HuH-7.5 (cell line): Measurements from ENCODE around the gene SEC31B.

Source experiments
- DNase-seq: peaks from one replicate; pipeline ENCODE4 v3.0.0; 2011; ENCODE audit warnings: low spot score

SEC31B gene

DNA sequence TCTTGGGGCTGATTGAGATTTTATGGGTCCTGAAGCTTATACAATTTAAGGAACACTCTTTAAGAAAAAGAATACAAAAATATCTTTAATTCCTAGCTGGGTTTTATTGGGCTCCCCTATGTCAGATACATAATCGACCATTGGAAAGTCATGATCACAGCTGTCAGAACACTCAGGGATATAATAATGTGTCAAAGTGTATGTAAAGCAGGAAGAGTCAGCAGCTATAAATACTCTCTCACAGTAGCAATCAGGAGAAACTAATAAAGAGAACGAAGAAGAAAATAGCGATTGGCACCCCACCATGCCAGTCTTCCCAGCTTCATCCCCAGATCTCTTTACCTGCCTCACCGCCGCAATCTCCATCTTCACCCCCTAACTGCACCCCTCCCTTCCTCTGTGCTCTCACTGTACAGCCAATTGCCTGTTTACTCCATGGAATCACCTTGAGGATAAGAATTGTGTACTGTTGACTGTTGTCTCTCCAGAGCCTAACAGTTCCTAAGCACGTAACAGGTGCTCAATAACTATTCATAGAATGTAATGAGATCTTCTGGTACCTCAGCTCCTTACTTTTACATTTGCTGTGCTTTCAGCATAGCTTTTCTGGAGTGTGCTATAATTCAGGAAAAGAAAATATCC, 80.9 kb downstream of the SEC31B start:
- no peak for DNase-seq
